ENCODE data around the gene SUPT20HL1.
A peak's percentile ranks its signal among the peaks of the same experiment; 100 is the strongest.

- TF ChIP-seq POLR2A (IDR thresholded peaks at IDR 0.05; ENCODE audit: low read depth) = no peak
- TF ChIP-seq CTCF (IDR thresholded peaks at IDR 0.05) = peak; percentile 68 to 86 (median 74)
- TF ChIP-seq POLR2AphosphoS5 (IDR thresholded peaks at IDR 0.05) = peak; percentile 17 to 26
These were observed 35.3 kb downstream of the SUPT20HL1 start for GRCh38 chrX:24395775-24396174.
